HCEC 1CT (cell line): ENCODE measurements around the gene MDM2.
"Not testable (repeated sequence)": the region's sequence is repeated elsewhere in the genome, so short reads cannot be mapped to it uniquely, and the experiment has no call there.

ENCODE experiments used
- DNase-seq: peaks from one replicate; pipeline ENCODE4 v3.0.0-alpha.2; 2017

Gene MDM2

DNA sequence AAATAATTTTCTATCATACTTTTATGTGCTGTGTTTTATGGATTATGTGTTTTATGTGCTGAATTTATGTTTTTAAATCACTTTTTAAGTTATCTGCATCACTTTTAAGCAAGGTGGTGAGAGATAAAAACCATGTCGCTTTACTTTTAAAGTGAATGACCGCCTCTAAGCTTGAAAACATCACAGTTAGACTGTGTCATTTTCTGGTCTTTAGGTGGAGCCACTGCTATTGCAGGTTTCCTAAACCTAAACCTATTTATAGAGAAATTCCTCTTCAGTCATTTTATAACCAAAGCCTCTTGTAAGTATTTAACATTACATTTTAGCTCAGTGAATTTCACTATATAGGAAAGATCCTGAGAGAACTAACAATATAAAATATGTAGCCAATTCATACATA, 21.0 kb upstream of the MDM2 start:
- DNase-seq: no peak

DNA sequence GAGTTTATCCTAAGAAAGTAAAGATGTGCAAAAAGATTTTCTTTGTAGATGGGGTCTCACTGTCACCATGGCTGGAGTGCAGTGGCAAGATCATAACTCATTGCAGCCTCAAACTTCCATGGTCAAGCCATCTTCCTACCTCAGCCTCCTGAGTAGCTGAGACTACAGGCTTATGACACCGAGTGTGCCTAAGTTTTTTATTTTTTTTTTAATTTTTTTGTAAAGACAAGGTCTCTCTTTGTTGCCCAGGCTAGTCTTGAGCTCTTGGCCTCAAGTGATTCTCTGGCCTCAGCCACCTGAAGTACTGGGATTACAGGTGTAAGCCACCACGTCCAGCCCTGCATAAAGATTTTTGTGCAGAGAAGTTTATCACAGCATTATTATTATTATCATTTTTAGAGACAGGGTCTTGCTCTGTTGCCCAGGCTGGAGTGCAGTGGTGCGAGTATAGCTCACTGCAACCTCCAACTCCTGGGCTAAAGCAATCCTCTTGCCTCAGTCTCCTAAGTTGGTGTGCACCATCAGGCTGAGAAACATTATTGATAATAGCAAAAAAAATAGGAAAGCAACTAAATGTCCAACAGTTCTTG, 19.3 kb upstream of the MDM2 start:
- no peak for DNase-seq

DNA sequence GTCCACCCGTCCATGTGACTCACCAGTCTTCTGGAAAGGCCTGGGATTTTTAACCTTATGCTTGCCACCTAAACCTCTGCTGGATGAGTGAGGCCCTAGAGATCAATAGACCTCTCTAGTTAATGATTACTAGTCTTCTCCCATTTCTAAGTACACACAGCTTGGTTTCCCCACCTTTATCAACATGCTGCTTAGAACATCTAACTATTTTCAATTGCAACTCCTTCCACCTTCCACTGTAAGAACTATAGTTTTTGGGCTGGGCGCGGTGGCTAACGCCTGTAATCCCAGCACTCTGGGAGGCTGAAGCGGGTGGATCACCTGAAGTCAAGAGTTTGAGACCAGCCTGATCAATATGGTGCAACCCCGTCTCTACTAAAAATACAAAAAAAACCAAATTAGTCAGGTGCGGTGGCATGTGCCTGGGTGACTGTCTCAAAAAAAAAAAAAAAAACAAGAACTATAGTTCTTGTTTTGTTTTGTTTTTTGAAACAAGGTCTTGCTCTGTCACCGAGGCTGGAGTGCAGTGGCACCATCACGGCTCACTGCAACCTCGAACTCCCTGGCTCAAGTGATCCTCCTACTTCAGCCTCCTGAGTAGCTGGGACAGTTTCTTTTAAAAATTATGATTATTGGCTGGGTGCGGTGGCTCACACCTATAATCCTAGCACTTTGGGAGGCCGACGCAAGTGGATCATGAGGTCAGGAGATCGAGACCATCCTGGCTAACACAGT, 18.7 kb upstream of the MDM2 start:
- DNase-seq: no peak

DNA sequence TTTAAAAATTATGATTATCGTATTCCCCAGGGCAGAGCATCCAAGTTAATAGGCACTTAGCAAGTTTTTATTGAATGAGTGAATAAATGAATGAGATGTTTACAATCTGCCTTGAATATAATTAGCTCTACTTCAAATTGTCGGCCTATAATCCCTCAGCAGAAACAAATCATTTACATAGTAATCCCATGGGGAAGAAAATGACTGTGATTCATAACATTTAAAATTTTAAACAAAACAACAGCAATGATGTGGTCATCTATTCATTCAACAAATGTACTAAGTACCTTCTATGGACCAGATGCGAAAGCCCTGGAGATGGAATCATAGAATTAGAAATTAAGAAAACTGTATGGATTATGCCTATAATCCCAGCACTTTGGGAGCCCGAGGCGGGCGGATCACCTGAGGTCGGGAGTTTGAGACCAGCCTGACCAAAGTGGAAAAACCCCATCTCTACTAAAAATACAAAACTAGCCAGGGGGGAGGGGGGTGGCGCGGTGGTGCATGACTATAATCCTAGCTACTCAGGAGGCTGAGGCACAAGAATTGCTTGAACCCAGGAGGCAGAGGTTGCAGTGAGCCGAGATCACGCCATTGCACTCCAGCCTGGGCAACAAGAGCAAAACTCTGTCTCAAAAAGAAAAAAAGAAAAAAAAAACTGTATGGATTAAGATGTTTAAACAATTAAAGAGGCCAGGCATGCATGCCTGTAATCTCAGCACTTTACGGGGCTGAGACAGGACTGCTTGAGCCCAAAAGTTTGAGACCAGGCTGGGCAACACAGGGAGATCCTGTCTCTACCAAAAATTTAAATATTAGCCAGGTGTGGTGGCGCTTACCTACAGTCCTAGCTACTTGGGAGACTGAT, 17.7 kb upstream of the MDM2 start:
- no peak for DNase-seq

DNA sequence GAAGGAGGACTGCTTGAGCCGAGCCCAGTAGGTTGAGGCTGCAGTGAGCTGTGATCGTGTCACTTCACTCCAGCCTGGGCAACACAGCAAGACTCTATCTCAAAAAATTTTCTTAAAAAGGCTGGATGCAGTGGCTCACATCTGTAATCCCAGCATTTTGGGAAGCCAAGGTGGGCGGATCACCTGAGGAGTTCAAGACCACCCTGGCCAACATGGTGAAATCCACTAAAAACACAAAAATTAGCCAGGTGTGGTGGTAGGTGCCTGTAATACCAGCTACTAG, 17.1 kb upstream of the MDM2 start:
- DNase-seq: no peak

DNA sequence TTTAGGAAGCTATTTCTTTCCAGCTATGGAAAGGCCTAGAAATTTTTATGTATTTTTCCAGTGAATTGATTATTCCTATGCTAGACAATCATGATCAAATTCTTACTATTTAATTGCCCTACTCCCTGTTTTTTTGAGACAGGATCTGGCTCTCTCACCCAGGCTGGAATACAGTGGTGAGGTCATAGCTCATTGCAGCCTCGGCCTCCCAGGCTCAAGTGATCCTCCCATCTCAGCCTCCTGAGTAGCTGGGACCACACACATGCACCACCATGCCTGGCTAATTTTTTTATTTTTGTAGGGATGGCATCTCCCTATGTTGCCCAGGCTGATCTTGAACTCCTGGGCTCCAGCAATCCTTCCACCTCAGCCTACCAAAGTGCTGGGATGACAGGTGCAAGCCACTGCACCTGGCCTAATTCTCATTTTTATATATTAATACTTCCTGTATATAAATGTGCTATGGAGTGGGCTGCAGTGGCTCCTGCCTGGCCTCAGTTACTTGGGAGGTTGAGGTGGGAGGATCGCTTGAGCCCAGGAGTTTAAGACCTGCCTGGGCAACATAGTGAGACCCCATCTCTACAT, 16.0 kb upstream of the MDM2 start:
- DNase-seq: no peak

DNA sequence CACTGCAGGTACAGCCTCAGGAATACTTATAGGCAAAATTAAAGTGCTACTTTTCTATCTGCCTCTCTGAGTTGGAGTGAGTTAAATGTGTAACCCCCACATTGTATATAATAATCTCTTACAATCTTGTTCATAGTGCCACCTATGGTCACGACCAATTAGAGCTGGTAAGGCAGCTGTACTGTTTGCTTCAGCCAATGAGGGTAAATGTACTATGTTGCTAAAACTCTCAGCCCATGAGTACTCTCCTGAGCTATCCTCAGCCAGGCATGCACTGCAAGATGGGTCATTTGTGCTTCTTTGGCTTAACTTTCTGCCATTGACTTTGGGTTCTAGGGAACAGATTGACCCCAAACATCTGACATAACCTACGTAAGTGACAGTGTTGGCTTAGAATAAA, 15.0 kb upstream of the MDM2 start:
- DNase-seq: peak; percentile 51

DNA sequence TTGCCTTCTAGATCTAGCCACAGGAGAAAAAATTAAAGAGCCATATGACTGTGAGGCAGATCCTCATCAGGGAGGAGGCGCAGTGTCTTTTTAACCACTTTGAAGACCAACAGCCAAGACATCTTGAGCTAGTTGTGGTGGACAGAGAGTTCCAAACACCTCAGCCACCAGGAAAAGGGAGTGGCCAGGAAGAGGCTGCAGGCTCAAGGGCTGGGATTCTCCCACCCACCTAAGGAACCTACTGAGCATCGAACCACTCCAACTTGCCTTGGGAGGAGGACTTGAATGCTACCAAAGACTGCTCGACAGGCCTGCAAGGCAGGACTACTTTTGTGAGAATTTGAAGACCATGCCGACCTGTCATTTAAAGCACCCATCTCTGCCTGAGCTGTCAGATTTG, 14.5 kb upstream of the MDM2 start:
- DNase-seq: no peak

DNA sequence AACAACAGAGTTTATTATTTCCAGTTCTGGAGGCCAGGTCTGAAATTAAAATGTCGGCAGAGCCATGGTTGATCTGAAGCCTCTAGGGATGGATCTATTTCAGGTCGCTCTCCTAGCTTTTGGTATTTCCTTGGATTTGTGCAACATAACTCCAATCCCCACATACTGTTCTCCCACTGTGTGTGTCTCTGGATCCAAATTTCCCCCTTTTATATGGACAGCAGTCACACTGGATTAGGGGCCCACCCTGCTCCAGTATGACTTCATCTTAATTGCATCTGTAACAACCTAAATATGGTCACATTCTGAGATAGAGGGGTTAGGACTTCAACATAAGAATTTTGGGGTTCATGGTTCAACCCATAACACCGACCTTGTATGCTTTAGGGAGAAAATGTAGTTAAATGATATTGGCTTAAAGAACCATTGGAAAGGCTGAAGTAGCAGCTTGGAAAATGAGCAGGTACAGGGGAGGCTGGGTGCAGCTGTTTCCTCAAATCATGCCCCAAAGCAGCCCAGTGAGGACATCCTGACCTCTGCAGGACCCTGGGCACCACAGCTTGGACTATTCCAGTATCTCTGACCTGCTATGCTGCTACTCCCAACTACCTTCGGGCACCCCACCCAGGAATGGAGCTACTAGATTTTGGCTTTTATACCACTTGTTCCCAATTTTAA, 13.9 kb upstream of the MDM2 start:
- DNase-seq: no peak

DNA sequence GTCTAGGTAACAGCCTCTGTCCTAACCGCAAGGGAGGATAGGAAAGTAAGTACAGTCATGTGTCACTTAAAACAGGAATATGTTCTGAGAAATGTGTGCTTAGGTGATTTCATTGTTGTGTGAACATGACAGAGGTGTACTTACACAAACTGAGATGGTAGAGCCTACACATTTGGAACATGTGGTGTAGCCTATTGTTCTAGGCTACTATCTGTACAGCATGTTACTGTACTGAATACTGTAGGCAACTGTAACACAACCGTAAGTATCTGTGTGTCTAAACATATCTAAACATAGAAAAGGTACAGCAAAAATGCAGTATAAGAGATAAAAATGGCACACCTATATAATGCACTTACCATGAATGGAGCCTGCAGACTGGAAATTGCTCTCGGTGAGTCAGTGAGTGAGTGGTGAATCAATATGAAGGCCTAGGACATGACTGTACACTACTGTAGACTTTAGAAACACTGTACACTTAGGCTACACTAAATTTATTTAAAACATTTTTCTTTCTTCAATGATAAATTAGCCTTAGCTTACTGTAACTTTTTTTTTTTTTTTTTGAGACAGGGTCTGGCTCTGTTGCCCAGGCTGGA, 13.2 kb upstream of the MDM2 start:
- DNase-seq: peak; percentile 72

DNA sequence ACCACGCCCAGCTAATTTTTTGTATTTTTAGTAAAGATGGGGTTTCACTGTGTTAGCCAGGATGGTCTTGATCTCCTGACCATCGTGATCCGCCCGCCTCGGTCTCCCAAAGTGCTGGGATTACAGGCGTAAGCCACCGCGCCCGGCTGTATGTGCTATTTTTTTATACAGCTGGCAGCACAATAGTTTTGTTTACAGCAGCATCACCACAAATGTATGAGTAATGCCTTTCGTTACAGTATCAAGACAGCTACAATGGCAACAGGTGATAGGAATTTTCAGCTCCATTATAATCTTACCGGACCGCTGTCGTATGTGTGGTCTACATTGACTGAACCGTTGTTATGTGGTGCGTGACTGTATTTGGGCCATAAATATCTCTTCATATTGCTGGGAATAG, 11.6 kb upstream of the MDM2 start:
- DNase-seq: no peak

DNA sequence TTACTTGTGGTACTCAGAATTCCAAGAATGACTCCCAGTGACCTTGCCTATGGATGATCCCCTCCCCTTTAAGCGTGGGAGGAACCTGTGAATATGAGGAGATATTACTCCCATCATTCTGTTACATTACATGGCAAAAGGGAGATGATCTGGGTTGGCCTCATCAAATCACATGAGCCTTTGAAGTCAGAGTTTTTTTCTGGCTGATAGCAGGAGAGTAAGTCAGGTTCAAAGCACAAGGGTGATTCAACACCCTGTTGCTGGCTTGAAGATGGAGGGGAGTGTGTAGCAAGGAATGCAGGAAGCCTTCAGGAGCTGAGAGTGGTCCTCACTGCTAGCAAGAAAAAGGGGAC, 9.1 kb upstream of the MDM2 start:
- no peak for DNase-seq

DNA sequence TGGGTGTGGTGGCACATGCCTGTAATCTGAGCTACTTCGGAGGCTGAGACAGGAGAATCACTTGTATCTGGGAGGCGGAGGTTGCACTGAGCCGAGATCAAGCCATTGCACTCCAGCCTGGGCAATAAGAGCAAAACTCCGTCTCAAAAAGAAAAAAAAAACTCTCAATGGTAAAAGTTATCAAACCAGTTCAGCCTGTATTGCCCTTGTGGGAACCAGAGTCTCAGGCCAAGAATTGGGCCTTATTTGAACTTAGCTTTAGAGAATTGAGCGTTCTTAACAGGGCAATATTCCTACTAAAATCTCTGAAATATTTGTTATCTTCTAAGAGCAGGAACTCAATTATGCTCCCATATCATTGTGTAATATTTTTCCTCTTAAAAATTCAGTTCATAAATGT, 7.7 kb upstream of the MDM2 start:
- DNase-seq: no peak

DNA sequence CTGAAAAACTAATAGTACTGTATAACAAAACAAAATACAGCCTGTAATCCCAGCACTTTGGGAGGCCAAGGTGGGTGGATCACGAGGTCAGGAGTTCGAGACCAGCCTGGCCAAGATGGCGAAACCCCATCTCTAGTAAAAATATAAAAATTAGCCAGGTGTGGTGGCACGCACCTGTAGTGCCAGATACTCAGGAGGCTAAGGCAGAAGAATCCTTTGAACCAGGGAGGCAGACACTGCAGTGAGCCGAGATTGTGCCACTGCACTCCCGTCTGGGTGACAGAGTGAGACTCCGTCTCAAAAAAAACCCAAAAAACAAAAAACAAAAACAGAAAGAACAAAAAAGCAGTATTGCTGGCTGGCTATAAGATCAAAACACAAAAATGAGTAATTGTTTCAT, 6.9 kb upstream of the MDM2 start:
- not testable (repeated sequence) for DNase-seq

DNA sequence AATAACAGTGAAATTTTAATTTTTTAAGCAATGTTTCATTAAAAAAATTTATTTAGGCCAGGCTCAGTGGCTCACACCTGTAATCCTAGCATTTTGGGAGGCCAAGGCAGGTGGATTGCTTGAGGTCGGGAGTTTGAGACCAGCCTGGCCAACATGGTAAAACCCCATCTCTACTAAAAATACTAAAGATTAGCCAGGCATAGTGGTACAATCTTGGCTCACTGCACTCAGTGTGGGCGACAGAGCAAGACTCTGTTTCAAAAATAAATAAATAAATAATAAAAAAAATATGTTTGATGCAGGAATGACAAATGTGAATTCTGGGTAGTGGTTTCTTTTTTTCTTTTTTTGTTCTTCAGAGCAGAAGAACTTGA, 5.6 kb upstream of the MDM2 start:
- DNase-seq: not testable (repeated sequence)

DNA sequence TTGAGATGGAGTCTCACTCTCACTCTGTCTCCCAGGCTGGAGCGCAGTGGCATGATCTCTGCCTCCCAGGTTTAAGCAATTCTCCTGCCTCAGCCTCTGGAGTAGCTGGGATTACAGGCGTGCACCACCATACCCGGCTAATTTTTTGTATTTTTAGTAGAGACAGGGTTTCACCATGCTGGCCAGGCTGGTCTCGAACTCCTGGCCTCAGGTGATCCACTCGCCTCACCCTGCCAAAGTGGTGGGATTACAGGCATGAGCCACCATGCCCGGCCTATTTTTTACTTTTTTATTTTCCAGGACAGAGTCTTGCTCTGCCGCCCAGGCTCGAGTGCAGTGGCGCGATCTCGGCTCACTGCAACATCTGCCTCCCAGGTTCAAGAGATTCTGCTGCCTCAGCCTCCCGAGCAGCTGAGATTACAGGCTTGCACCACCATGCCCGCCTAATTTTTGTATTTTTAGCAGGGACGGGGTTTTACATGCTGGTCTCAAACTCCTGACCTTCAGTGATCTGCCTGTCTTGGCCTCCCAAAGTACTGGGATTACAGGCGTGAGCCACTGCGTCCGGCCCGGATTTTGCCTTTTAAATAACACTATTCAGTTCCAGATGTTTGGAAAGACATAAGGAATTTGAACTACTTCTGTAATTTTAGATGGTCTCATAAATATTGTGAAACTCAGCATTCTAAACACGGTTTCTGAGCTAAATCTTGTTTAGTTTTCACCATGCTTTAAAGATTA, 4.9 kb upstream of the MDM2 start:
- DNase-seq: peak; percentile 75

DNA sequence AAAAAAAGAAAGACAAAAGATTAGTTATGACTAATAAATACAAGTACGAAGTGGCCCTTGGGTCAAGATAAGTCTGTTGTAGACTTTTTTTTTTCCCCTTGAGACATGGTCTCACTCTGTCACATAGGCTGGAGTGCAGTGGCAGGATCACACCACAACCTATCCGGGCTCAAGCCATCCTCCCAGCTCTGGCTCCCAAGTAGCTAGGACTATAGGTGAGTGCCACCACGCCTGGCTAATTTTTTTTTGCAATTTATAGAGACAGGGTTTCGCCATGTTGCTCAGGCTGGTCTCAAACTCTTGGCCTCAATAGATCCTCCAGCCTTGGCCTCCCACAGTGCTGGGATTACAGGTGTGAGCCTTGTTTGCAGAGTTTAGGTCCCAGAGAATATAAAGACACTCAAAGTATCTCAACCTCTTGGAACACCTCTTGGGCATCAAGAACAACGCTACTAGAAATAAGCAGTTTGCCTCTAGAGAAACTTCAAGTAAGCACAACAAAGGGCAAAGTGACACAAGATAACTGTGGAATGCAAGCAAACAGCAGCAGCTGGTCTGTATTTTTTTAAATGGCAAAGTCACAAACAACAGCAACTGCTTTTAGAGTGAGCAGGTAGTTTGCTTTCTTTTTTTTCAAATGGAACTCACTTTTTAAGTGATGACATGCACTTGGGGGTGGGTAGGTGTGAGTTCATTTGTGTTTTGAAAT, 3.9 kb upstream of the MDM2 start:
- no peak for DNase-seq

DNA sequence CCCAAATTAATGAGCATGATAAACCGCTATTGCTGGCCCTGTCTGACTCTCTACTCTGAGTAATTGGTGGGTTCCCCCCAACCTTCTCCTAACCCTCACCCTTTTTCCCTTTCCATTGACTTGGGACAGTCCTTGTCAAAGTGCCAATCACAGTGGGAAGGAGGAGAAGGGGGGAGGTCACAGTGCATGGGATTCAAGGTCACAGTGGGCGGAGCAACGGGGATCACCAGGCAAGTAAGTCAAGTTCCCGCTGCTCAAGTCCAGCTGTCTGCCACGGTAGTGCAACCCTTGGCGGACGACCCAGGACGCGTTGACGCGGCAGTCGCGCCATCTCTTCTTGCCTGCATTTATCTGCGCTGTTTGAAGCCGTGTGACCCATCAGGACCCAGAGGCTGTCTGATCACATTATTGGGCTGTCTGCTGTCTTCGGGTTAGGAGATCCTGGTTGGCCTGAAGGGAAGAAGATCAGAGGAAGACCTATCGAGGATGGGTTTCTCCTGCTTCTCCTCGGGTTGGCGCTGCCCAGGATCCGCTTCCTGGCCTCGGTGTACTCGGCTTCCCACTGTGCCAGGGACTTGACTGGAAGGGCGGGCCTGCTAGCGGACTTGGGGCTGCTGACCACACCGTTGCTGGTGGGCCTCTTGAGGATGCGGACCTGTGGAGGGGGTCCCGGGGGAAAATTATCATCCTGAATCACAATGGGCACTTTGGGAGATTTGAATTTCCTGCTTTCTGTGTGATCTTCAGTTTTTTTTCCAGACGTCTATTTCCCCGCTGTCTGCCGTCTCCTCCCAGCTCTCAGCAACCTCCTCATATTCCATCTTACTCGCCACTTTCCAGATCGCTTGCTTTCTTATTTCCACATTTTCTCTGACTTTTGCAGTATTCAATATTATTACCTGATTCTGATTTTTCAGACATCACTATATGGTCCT, 3.1 kb upstream of the MDM2 start:
- no peak for DNase-seq

DNA sequence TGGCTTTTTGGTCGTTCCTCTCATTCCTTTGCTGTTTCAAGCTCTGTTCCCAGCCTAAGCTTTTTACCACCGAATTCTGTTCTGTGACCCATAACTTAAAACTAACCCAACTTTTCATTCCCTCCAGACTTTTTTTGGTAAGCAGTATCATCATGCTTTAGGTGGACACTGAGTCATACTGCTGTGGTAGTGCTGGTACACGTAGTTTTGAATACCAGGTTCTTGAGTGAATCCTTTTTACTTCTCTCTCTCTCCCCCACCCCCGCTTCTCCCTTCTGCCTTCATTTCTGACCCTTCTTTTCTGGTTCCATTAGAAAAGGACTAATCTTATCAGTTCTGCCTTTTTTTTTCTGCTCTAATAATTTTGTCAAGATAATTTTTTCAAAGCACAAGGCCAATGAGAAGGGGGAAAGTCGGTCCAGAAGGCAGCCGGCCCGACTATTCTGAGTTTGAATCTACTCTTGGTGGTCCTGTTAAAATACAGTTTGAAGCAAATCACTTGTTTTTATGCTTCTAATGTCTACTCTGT, 2.3 kb upstream of the MDM2 start:
- DNase-seq: no peak
